Measurements from ENCODE around the gene KCNK16. TPM values are rescaled to one million over a fixed set of nuclear protein-coding genes. Genes with fewer than 3 reads are reported as not detected.

KCNK16 gene
- polyA plus RNA-seq, 1 experiment, result not detected

DNA sequence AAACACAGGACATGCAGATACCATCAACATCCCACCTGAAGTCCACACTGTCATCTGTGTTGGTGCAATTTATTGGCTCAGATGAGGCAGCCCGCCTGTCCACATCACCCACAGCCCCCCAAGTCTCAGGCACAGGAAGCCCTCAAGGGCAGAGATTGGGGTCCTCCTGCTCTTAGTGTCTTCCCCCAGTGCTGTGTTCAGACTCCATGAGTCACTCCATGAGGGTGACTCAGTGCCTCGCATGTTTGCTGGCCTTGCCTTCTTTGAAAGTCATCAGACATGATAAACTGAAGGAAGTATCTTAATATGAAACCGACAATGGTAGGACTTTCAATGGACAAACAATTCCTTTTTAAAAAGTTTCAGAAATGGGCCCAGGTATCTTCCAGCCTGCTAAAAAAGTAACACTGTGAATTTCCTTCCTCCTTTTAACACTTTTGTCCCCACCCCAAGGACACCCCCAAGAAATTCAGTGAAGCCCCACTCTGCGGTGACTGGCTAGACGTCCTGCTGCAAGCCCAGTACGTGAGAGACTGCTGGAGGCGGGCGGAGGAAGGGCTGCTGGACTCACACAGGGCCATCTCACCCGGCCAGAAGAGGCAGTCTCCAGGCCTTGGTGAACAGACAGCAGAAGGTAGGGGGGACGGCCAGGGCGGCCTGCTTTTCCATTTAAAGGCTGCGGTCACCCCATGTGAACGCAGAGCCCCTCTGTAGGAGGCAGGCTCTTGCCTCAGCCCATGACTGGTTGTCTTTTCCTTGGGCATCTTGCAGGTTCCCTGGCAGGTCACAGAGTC is 43.0 kb upstream of the KCNK16 start:
- no peak for DNase-seq (ENCODE audit: low read depth)
- H3K4me3 ChIP-seq (ENCODE audit: low read depth, low read length), result no peak overlapping the region

DNA sequence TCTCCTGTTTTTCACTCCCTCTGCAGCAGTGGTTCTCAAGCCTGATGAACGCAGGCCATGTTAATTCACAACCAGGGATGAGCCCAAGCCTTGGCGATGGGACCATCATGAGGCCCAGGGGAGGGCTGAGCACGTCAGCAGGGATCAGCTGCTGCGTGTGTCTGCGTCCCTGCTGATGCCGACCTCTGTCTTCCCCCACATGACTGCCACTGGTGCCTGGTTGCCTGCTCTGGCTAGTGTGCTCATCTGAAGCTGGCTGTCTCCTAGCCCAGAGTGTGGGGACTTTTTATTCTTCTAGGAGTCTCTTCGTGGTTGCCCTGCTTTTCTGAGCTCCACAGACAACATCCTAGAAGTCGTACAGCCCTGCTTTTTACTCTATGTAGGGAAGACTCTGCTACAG is 40.8 kb upstream of the KCNK16 start:
- POLR2A ChIA-PET, result no interaction called here
- Histone ChIP-seq H3K36me3 (ENCODE audit: control insufficient read depth, insufficient read depth, low read length) (no peaks in the 10 kb centered on the region), H3K4me3 (ENCODE audit: low read depth, low read length) (no peak overlapping the region), H3K27me3 (ENCODE audit: control insufficient read depth, insufficient read depth, low read length) (no peaks in the 10 kb centered on the region)
- CTCF ChIA-PET, result interaction anchor here (0.5 to 3.7 kb wide), 12 partner anchors 8 to 950 kb away, joined by 3 to 30 read pairs (median 8); no protein-coding TSS in a partner anchor
- DNase-seq (ENCODE audit: low read depth), result no peak
- TF ChIP-seq, protein P1, sequence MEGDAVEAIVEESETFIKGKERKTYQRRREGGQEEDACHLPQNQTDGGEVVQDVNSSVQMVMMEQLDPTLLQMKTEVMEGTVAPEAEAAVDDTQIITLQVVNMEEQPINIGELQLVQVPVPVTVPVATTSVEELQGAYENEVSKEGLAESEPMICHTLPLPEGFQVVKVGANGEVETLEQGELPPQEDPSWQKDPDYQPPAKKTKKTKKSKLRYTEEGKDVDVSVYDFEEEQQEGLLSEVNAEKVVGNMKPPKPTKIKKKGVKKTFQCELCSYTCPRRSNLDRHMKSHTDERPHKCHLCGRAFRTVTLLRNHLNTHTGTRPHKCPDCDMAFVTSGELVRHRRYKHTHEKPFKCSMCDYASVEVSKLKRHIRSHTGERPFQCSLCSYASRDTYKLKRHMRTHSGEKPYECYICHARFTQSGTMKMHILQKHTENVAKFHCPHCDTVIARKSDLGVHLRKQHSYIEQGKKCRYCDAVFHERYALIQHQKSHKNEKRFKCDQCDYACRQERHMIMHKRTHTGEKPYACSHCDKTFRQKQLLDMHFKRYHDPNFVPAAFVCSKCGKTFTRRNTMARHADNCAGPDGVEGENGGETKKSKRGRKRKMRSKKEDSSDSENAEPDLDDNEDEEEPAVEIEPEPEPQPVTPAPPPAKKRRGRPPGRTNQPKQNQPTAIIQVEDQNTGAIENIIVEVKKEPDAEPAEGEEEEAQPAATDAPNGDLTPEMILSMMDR (IDR thresholded peaks at IDR 0.05; ENCODE audit: insufficient read depth, low read depth, low read length), result no peak

More for the DNA sequence above, 43.0 kb upstream of the KCNK16 start:
- ChIA-PET CTCF (interaction anchor here (0.8 to 3.8 kb wide), 4 partner anchors 11 to 944 kb away, joined by 3 to 20 read pairs (median 6); no protein-coding TSS in a partner anchor), POLR2A (no interaction called here)
- no peaks in the 10 kb centered on the region for H3K36me3 ChIP-seq (ENCODE audit: control insufficient read depth, insufficient read depth, low read length)
- H3K27me3 ChIP-seq (ENCODE audit: control insufficient read depth, insufficient read depth, low read length), result no peaks in the 10 kb centered on the region
- TF ChIP-seq, protein P1 (IDR thresholded peaks at IDR 0.05; ENCODE audit: insufficient read depth, low read depth, low read length), result no peak

DNA sequence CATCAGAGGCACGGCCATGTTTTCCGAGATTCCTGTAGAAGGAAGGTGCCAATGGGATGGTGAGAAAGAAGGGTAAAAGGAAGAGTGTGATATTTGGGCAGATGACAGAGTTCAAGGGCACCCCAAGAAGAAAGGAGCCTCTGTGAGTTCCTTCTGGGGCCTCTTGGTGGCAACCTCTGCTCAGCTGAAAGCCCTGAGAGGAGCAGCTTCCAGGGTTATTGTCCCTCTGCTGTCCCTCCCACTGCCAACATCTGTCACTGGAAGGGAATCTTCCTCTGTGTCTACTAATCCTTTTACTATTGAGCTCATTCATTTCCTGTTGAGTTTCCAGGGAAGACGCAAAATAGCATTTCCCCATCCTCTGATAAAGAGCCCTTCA is 40.0 kb upstream of the KCNK16 start:
- Histone ChIP-seq H3K4me3 (ENCODE audit: low read depth, low read length) (no peak overlapping the region), H3K36me3 (ENCODE audit: control insufficient read depth, insufficient read depth, low read length) (no peaks in the 10 kb centered on the region), H3K27me3 (ENCODE audit: control insufficient read depth, insufficient read depth, low read length) (no peaks in the 10 kb centered on the region)
- no peak for DNase-seq (ENCODE audit: low read depth)
- ChIA-PET POLR2A (no interaction called here), CTCF (interaction anchor here (0.5 to 3.7 kb wide), 34 partner anchors 9 to 1172 kb away, joined by 3 to 30 read pairs (median 4); no protein-coding TSS in a partner anchor)
- TF ChIP-seq, protein P1 (IDR thresholded peaks at IDR 0.05; ENCODE audit: insufficient read depth, low read depth, low read length), result peak; percentile 31; the same call in 1 of the 2 replicates

DNA sequence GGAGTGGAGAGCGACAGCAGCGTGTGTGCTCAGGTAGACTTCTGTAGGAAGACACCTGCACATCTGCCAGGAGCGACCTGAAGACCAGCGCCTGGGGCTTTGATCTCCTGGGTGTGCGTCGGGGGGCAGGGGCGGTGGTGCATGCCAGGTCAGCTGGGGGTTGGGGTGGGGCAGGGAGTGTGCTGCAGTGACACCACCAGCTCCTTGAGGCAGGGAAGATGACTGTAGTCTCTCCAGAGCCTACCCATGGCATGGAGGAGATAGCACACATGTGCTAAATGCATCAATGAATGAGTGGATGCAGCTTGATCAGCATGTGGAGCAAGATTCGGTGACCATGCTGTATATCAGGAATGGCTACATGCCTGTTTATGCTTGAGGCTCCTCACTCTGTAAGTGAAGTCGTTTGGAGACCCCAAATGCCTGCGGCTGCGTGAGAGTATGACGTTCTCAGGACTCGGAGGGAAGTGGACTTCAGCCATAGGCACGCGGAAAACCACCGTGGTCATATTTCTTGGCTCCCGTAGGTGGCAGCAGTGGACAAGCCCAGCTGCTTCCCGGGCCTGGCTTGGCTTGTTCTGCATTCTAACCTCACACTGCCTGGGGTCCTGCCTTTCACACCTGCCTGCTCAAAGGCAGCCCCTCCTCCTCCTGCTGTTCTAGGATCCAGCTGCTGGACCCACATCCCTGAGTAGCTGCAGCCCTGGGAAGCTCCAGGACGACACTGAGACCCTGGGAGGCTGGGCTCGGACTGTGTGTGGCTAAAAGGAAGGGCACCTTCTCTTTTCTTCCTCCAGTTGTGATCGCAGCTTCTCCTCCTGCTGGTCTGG is 39.4 kb upstream of the KCNK16 start:
- H3K27me3 ChIP-seq (ENCODE audit: control insufficient read depth, insufficient read depth, low read length), result no peaks in the 10 kb centered on the region
- H3K36me3 ChIP-seq (ENCODE audit: control insufficient read depth, insufficient read depth, low read length), result no peaks in the 10 kb centered on the region
- H3K4me3 ChIP-seq (ENCODE audit: low read depth, low read length), result no peak overlapping the region
- TF ChIP-seq, protein P1 (IDR thresholded peaks at IDR 0.05; ENCODE audit: insufficient read depth, low read depth, low read length), result peak; percentile 89
- ChIA-PET CTCF (interaction anchor here (0.5 to 3.7 kb wide), 36 partner anchors 9 to 1677 kb away, joined by 3 to 30 read pairs (median 4); partner anchors contain the start of gene UNC5CL), POLR2A (no interaction called here)
- DNase-seq (ENCODE audit: low read depth), result no peak

DNA sequence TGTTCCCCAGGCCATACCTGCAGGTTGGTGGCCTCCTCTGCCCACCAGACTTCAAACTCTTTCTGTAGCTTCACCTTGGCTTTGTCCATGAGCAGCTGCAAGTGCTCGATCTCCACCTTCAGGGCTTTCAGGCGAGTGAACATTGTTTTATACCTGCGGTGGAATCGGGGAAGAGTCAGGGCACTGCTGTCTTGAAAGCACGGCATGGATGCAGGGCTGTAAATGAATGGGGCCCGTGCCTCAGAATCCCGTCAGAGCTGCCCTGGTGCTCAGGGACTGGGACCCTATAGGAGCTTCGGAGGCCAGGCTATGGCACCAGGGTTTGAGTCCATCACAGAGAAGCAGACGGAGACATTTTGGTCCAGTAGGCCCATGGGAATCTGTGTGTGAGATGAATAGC is 37.9 kb upstream of the KCNK16 start:
- no peaks in the 10 kb centered on the region for H3K27me3 ChIP-seq (ENCODE audit: control insufficient read depth, insufficient read depth, low read length)
- ChIA-PET CTCF (interaction anchor here (0.9 to 3.7 kb wide), 4 partner anchors 12 to 948 kb away, joined by 3 to 30 read pairs (median 12); no protein-coding TSS in a partner anchor), POLR2A (no interaction called here)
- no peak for DNase-seq (ENCODE audit: low read depth)
- no peaks in the 10 kb centered on the region for H3K36me3 ChIP-seq (ENCODE audit: control insufficient read depth, insufficient read depth, low read length)
- TF ChIP-seq, protein P1 (IDR thresholded peaks at IDR 0.05; ENCODE audit: insufficient read depth, low read depth, low read length), result no peak
- H3K4me3 ChIP-seq (ENCODE audit: low read depth, low read length), result no peak overlapping the region

All from BJ (cell line).